NB4 (cell line): Measurements from ENCODE around the gene ARHGAP33.

ENCODE experiments used
- CTCF ChIP-seq: IDR thresholded peaks from one replicate; pipeline ENCODE4 v1.5.1; 2012; ENCODE audit warnings: low read depth, low read length
- POLR2A ChIP-seq: IDR thresholded peaks from 2 replicates; pipeline ENCODE4 v1.6.1; 2011; ENCODE audit warnings: mild to moderate bottlenecking; ENCODE audit not compliant: insufficient read length; ENCODE audit errors: extremely low read depth

GRCh38 chr19:35784503-35785338, 9.4 kb downstream of the ARHGAP33 start:
- TF ChIP-seq CTCF (no peak), POLR2A (no peak)
